B cell (primary cell): ENCODE results near the gene VWA8. TPM values are rescaled to one million over a fixed set of nuclear protein-coding genes. Genes with fewer than 3 reads are reported as not detected.

Source experiments
- ATAC-seq: fragments of 200-7000 bp; cut with Tn5 transposase; one replicate; pipeline ENCODE4 v1.10.0; 2021; ENCODE audit warnings: low read depth, mild to moderate bottlenecking, moderate number of reproducible peaks, moderate library complexity
- CTCF ChIA-PET: fragments of 350-600 bp; sonication (Branson Sonifier 250); formaldehyde crosslinking; loops from one replicate; lab custom pipeline; 2021; ENCODE audit warnings: antibody characterized with exemption, inconsistent platforms; lab: Charles Lee
- POLR2A ChIA-PET: fragments of 350-600 bp; sonication (Branson Sonifier 250); formaldehyde crosslinking; loops from one replicate; lab custom pipeline; 2021; ENCODE audit warnings: antibody characterized with exemption; lab: Charles Lee
- DNase-seq: peaks from one replicate; pipeline ENCODE4 v3.0.0; 2013
- H2AFZ ChIP-seq: 2 replicates; pipeline ENCODE4 v1.6.1; 2012; ENCODE audit warnings: mild to moderate bottlenecking, low read depth, low read length; ENCODE audit not compliant: insufficient read depth, poor library complexity, severe bottlenecking
- H3K27ac ChIP-seq, 2 donors: 1 replicate in 1 of 2; 2 replicates in 1 of 2; pipeline ENCODE4 v1.5.1; 2012 to 2013; ENCODE audit warnings: low read length in 2 of 2, mild to moderate bottlenecking in 2 of 2, moderate library complexity in 1 of 2
- H3K27me3 ChIP-seq, 4 experiments: fragments of 200-600 bp in 1 of 4; sonication (generic) in 1 of 4; replicated peaks in 1 of 4; 1 replicate in 2 of 4; 2 replicates in 2 of 4; pipeline versions ENCODE4 v1.6.1 to v1.7.0; 2013 to 2016; ENCODE audit warnings: low read length in 3 of 4, mild to moderate bottlenecking in 2 of 4, mixed read lengths in 1 of 4, moderate library complexity in 1 of 4; ENCODE audit not compliant: insufficient read depth in 4 of 4, control insufficient read depth in 3 of 4; ENCODE audit errors: control extremely low read depth in 1 of 4
- H3K36me3 ChIP-seq, 2 experiments: replicated peaks in 1 of 2; 1 replicate in 1 of 2; 2 replicates in 1 of 2; pipeline versions ENCODE4 v1.6.1 to v1.7.1; 2013; ENCODE audit warnings: low read length in 1 of 2; ENCODE audit not compliant: insufficient read depth in 2 of 2, control insufficient read depth in 1 of 2; ENCODE audit errors: control extremely low read depth in 1 of 2, extremely low read depth in 1 of 2
- H3K4me1 ChIP-seq, 2 donors: fragments of 200-600 bp in 1 of 2; sonication (generic) in 1 of 2; 1 replicate in 1 of 2; 2 replicates in 1 of 2; pipeline versions ENCODE4 v1.5.1 to v1.6.1; 2013 to 2017; ENCODE audit warnings: low read length in 2 of 2; ENCODE audit not compliant: control insufficient read depth in 2 of 2, insufficient read depth in 2 of 2
- H3K4me2 ChIP-seq: replicated peaks from 2 replicates; pipeline ENCODE3; 2012; ENCODE audit warnings: mild to moderate bottlenecking, low read depth, low read length; ENCODE audit not compliant: poor library complexity, severe bottlenecking
- H3K4me3 ChIP-seq, 5 experiments: fragments of 200-600 bp in 1 of 5; sonication (generic) in 1 of 5; 1 replicate in 3 of 5; 2 replicates in 2 of 5; pipeline versions ENCODE4 v1.5.1 to v1.7.0; 2011 to 2016; ENCODE audit warnings: low read length in 4 of 5, mild to moderate bottlenecking in 4 of 5, low read depth in 2 of 5, control low read depth in 1 of 5, moderate library complexity in 1 of 5; ENCODE audit not compliant: insufficient read depth in 1 of 5; ENCODE audit errors: control extremely low read depth in 1 of 5, extremely low read depth in 1 of 5
- H3K79me2 ChIP-seq: fragments of 200-600 bp; sonication (generic); one replicate; pipeline ENCODE4 v1.6.0; 2016; ENCODE audit warnings: low read length; ENCODE audit not compliant: control insufficient read depth, insufficient read depth
- H3K9ac ChIP-seq: fragments of 200-600 bp; sonication (generic); 2 replicates; pipeline ENCODE4 v1.6.1; 2017; ENCODE audit warnings: mild to moderate bottlenecking, low read length, moderate library complexity
- H3K9me3 ChIP-seq, 3 donors: one replicate each; pipeline versions ENCODE4 v1.6.1 to v1.7.1; 2013; ENCODE audit warnings: low read length in 2 of 3; ENCODE audit not compliant: control insufficient read depth in 2 of 3, insufficient read depth in 1 of 3; ENCODE audit errors: control extremely low read depth in 1 of 3
- H4K20me1 ChIP-seq: 2 replicates; pipeline ENCODE4 v1.6.0; 2012; ENCODE audit warnings: mild to moderate bottlenecking, low read length; ENCODE audit not compliant: insufficient read depth, control insufficient read depth, poor library complexity, severe bottlenecking
- H3K27ac Mint-ChIP-seq: one replicate; pipeline ENCODE4 v1.8.0; 2021; ENCODE audit warnings: mixed read lengths
- H3K27me3 Mint-ChIP-seq: one replicate; pipeline ENCODE4 v1.8.0; 2021; ENCODE audit warnings: mixed read lengths
- H3K4me1 Mint-ChIP-seq: one replicate; pipeline ENCODE4 v1.8.0; 2021; ENCODE audit warnings: mixed read lengths
- H3K4me3 Mint-ChIP-seq: one replicate; pipeline ENCODE4 v1.8.0; 2021; ENCODE audit warnings: mixed read lengths
- H3K9me3 Mint-ChIP-seq: one replicate; pipeline ENCODE4 v1.8.0; 2022; ENCODE audit warnings: mixed read lengths; ENCODE audit not compliant: insufficient read depth
- CTCF ChIP-seq: fragments of 200-600 bp; IDR thresholded peaks from one replicate; pipeline ENCODE4 v1.8.0; 2022; ENCODE audit warnings: antibody characterized with exemption, mild to moderate bottlenecking
- EZH2 ChIP-seq: IDR thresholded peaks from 2 replicates; pipeline ENCODE4 v1.6.1; 2012; ENCODE audit warnings: borderline replicate concordance, low read depth, mild to moderate bottlenecking, moderate library complexity, low read length; ENCODE audit not compliant: insufficient read depth, poor library complexity, severe bottlenecking
- WGBS: methylation state at CpG from one replicate; pipeline ENCODE4 v1.1.5; 2013; ENCODE audit warnings: missing lambda C conversion rate; ENCODE audit not compliant: insufficient coverage; 5-methylcytosine and 5-hydroxymethylcytosine counted together
- intact Hi-C: fragments of 100-400 bp; cut with micrococcal nuclease; formaldehyde crosslinking; loops from one replicate; pipeline ENCODE4 v1.10.0; 2022
- polyA plus RNA-seq: library from polyadenylated mRNA; depleted of rRNA; stranded (reverse); fragments of >200 nt; gene quantifications from 2 replicates; pipeline ENCODE4 v1.2.3, GENCODE V29; 2012
- total RNA-seq, 2 donors: library from RNA; stranded (reverse); fragments of 120-200 nt in 1 of 2; gene quantifications; 1 replicate in 1 of 2; 2 replicates in 1 of 2; pipeline versions ENCODE4 v1.2.3 to v1.2.4, GENCODE V29; 2013 to 2022

Gene VWA8
- total and polyA plus RNA-seq, 2 donors (not counting 1 experiment from before 2014, with no cell fraction given), result 6.0 to 19.7 TPM

DNA sequence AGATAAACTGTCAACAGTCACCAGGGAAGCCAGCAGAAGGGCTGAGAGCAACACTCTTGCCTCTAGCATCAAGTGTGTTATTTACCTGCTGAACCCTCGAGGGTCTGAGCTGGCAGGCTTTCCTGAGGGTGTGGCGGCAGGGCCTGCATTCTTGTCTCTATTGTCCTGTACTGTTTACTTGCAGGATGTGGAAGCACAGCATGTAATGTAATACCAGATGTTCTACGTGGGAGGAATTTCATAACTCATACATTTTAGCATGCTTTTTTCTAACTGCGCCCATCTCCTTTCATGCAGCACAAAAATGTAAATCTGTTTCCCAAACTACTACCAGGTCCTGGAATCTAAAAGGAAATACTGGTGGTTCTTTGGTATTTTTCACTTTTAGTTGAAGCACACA, 350.5 kb downstream of the VWA8 start:
- CTCF ChIA-PET, result no interaction called here

DNA sequence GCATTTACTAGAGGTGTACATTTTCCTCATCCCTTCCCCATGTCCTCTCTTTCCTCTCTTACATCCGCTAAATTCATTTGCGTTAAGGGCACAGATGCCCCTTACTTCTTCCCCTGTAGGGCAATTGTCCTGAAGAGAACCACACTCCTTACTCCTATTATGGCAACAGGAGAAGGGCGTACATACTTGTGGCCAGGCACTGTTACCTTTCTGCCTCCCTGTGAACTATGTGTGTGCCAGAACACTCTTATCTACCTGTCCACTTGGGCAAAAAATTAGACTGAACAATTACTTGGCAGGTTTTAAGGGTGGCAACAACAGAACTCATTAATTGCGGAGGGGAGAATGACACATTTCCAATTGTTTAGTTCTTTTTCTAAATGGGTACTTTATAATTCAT, 351.1 kb downstream of the VWA8 start:
- no peak overlapping the region for H2AFZ ChIP-seq
- no peak overlapping the region for H3K27ac ChIP-seq
- no peak overlapping the region for H3K27ac Mint-ChIP-seq
- H3K9me3 ChIP-seq, result no peaks in the 10 kb centered on the region
- H3K4me2 ChIP-seq, result no peak overlapping the region
- no peaks in the 10 kb centered on the region for H3K9me3 Mint-ChIP-seq
- 100% methylated on average over 3 of the region's 4 CpGs for WGBS
- no peaks in the 10 kb centered on the region for H3K27me3 Mint-ChIP-seq
- DNase-seq (no peak), ATAC-seq (no peak)
- no peaks in the 10 kb centered on the region for H3K79me2 ChIP-seq
- H3K4me1 ChIP-seq, result no peaks in the 10 kb centered on the region
- no peaks in the 10 kb centered on the region for H4K20me1 ChIP-seq
- H3K4me3 ChIP-seq, result no peak overlapping the region
- no peak for TF ChIP-seq EZH2
- no peak for TF ChIP-seq CTCF
- intact Hi-C loops, result loop anchor here (10.0 kb wide), 1 partner anchor 155 kb away; the partner anchor contains the start of gene RGCC
- H3K4me1 Mint-ChIP-seq, result no peaks in the 10 kb centered on the region
- H3K9ac ChIP-seq, result no peak overlapping the region
- H3K27me3 ChIP-seq, result no peaks in the 10 kb centered on the region
- POLR2A ChIA-PET, result no interaction called here
- H3K36me3 ChIP-seq, result peaks cover 2 to 23% of the 10 kb centered on the region in 2 experiments
- H3K4me3 Mint-ChIP-seq, result no peak overlapping the region
- CTCF ChIA-PET, result no interaction called here

More for the DNA sequence above, 350.5 kb downstream of the VWA8 start:
- Histone ChIP-seq H3K79me2 (no peaks in the 10 kb centered on the region), H3K27ac (no peak overlapping the region), H3K36me3 (peaks cover 2 to 23% of the 10 kb centered on the region in 2 experiments), H3K9me3 (no peaks in the 10 kb centered on the region), H3K4me1 (no peaks in the 10 kb centered on the region), H2AFZ (no peak overlapping the region), H3K9ac (no peak overlapping the region), H3K4me3 (no peak overlapping the region), H3K27me3 (no peaks in the 10 kb centered on the region), H3K4me2 (no peak overlapping the region), H4K20me1 (no peaks in the 10 kb centered on the region)
- H3K27me3 Mint-ChIP-seq, result no peaks in the 10 kb centered on the region
- TF ChIP-seq CTCF (no peak), EZH2 (no peak)
- H3K4me3 Mint-ChIP-seq, result no peak overlapping the region
- H3K9me3 Mint-ChIP-seq, result no peaks in the 10 kb centered on the region
- ATAC-seq (no peak), DNase-seq (no peak)
- H3K4me1 Mint-ChIP-seq, result no peaks in the 10 kb centered on the region
- H3K27ac Mint-ChIP-seq, result no peak overlapping the region
- WGBS, result 100% methylated on average over 2 of the region's 4 CpGs
- POLR2A ChIA-PET, result no interaction called here
- intact Hi-C loops, result no loop called here
